GM12891 (cell line): ENCODE data around the gene PADI3. TPM values are rescaled to one million over a fixed set of nuclear protein-coding genes. Genes with fewer than 3 reads are reported as not detected.
A peak's percentile ranks its signal among the peaks of the same experiment; 100 is the strongest.

Experiments used
- DNase-seq: peaks from one replicate; pipeline ENCODE4 v3.0.0; 2011; ENCODE audit warnings: low spot score; ENCODE audit not compliant: insufficient read length
- FAIRE-seq: peaks from 2 replicates; lab custom pipeline; 2011; peaks lifted over from hg19 to GRCh38; lab: Jason Lieb, UNC
- PAX5 ChIP-seq: IDR thresholded peaks from 2 replicates; pipeline ENCODE4 v1.6.1; 2011; ENCODE audit warnings: low read length, moderate library complexity, mild to moderate bottlenecking; ENCODE audit not compliant: insufficient read depth, severe bottlenecking
- POLR2A ChIP-seq: IDR thresholded peaks from 2 replicates; pipeline ENCODE4 v1.6.1; 2011; ENCODE audit warnings: low read depth, low read length, control low read depth
- POLR2AphosphoS5 ChIP-seq: IDR thresholded peaks from 2 replicates; pipeline ENCODE4 v1.6.1; 2011; ENCODE audit warnings: low read depth, low read length, control low read depth
- POU2F2 ChIP-seq: IDR thresholded peaks from 2 replicates; pipeline ENCODE4 v1.6.1; 2011; ENCODE audit warnings: low read depth, mild to moderate bottlenecking, control low read depth, low read length, moderate library complexity
- SPI1 ChIP-seq: IDR thresholded peaks from 2 replicates; pipeline ENCODE4 v1.6.1; 2011; ENCODE audit warnings: low read depth, low read length, control low read depth
- TAF1 ChIP-seq: IDR thresholded peaks from 2 replicates; pipeline ENCODE4 v1.6.1; 2011; ENCODE audit warnings: low read depth, low read length, control low read depth
- polyA plus RNA-seq: library from polyadenylated mRNA; unstranded; fragments of >200 nt; gene quantifications from one replicate; pipeline ENCODE4 v1.2.1, GENCODE V29; 2012; ENCODE audit warnings: low read depth, missing spikeins, inconsistent platforms; ENCODE audit not compliant: missing spikeins

The PADI3 gene
- 0.03 TPM for polyA plus RNA-seq

GRCh38 chr1:17248781-17249180, at the start of gene PADI3:
TSS of gene PADI3 (plus strand) at chr1:17249098. CDS start at chr1:17249138, 40 bp downstream.
- DNase-seq (no peak), FAIRE-seq (no peak)
- no peak for TF ChIP-seq PAX5
- no peak for TF ChIP-seq POLR2AphosphoS5
- no peak for TF ChIP-seq TAF1
- no peak for TF ChIP-seq POLR2A
- TF ChIP-seq SPI1 = no peak
- no peak for TF ChIP-seq POU2F2

GRCh38 chr1:17199267-17200044, 49.4 kb upstream of the PADI3 start:
- DNase-seq = no peak
- TF ChIP-seq POU2F2 (no peak), SPI1 (no peak), POLR2AphosphoS5 (no peak), PAX5 (no peak), TAF1 (no peak), POLR2A (no peak)
- no peak for FAIRE-seq

- no peak for DNase-seq
- no peak for FAIRE-seq
- TF ChIP-seq PAX5 (no peak), POLR2A (no peak), SPI1 (no peak), POLR2AphosphoS5 (no peak), POU2F2 (no peak), TAF1 (no peak)
Measured at GRCh38 chr1:17200246-17200645, 48.7 kb upstream of the PADI3 start.

- FAIRE-seq = no peak
- TF ChIP-seq TAF1 (no peak), POLR2AphosphoS5 (no peak), POU2F2 (no peak), PAX5 (no peak), POLR2A (no peak)
- DNase-seq = no peak
Measured at GRCh38 chr1:17200756-17201155, 48.1 kb upstream of the PADI3 start.

- TF ChIP-seq PAX5 = no peak
- no peak for TF ChIP-seq POLR2AphosphoS5
- TF ChIP-seq POLR2A = no peak
- TF ChIP-seq TAF1 = no peak
- TF ChIP-seq POU2F2 = no peak
- no peak for TF ChIP-seq SPI1
- FAIRE-seq = no peak
- DNase-seq = no peak
Measured at GRCh38 chr1:17201201-17202021, 47.5 kb upstream of the PADI3 start.

- no peak for FAIRE-seq
- no peak for DNase-seq
- TF ChIP-seq POU2F2 (no peak), POLR2AphosphoS5 (no peak), PAX5 (no peak), POLR2A (no peak), SPI1 (no peak), TAF1 (no peak)
Measured at GRCh38 chr1:17204546-17205440, 44.1 kb upstream of the PADI3 start, which contains the start of gene PADI1. TSS of gene PADI1 (plus strand) at chr1:17205128. CDS start at chr1:17205218, 90 bp downstream.

GRCh38 chr1:17205652-17206051, 43.2 kb upstream of the PADI3 start:
- DNase-seq = no peak
- FAIRE-seq = no peak
- TF ChIP-seq POLR2A = no peak
- TF ChIP-seq PAX5 = no peak
- TF ChIP-seq TAF1 = no peak
- TF ChIP-seq POU2F2 = no peak
- TF ChIP-seq SPI1 = no peak
- no peak for TF ChIP-seq POLR2AphosphoS5

GRCh38 chr1:17206196-17206595, 42.7 kb upstream of the PADI3 start:
- no peak for DNase-seq
- no peak for FAIRE-seq
- TF ChIP-seq PAX5 = no peak
- TF ChIP-seq POU2F2 = no peak
- no peak for TF ChIP-seq SPI1
- TF ChIP-seq POLR2AphosphoS5 = no peak
- no peak for TF ChIP-seq POLR2A
- TF ChIP-seq TAF1 = no peak

GRCh38 chr1:17207046-17207445, 41.9 kb upstream of the PADI3 start:
- peak; percentile 96 for FAIRE-seq
- no peak for TF ChIP-seq PAX5
- peak; percentile 96 for TF ChIP-seq SPI1
- TF ChIP-seq POLR2AphosphoS5 = no peak
- DNase-seq = no peak
